PC-3 (cell line): Measurements from ENCODE around the gene RBMS3. TPM values are rescaled to one million over a fixed set of nuclear protein-coding genes. Genes with fewer than 3 reads are reported as not detected.
A peak's percentile ranks its signal among the peaks of the same experiment; 100 is the strongest.

Experiments used
- ATAC-seq: fragments of 200-7000 bp; cut with Tn5 transposase; 2 replicates; pipeline ENCODE4 v1.9.1; 2020; ENCODE audit warnings: mild to moderate bottlenecking, moderate library complexity
- BruUV-seq: library from RNA; stranded (reverse); fragments of 400-500 nt; replicated peaks from 2 replicates; lab custom pipeline; 2021; lab: Mats Ljungman, UMichigan
- CTCF ChIA-PET: fragments of 300-600 bp; sonication (Branson Sonifier 250); formaldehyde crosslinking; loops from one replicate; lab custom pipeline; 2022; ENCODE audit warnings: antibody characterized with exemption; lab: Charles Lee
- POLR2A ChIA-PET: fragments of 300-600 bp; sonication (Branson Sonifier 250); formaldehyde crosslinking; loops from one replicate; lab custom pipeline; 2022; ENCODE audit warnings: antibody characterized with exemption; ENCODE audit not compliant: unreplicated experiment; lab: Charles Lee
- DNase-seq: peaks from one replicate; pipeline ENCODE4 v3.0.0-alpha.2; 2015
- H2AFZ ChIP-seq: fragments of 300-600 bp; sonication (generic); 2 replicates; pipeline ENCODE4 v1.6.0; 2016; ENCODE audit warnings: antibody characterized with exemption, low read length
- H3F3A ChIP-seq: fragments of 300-600 bp; sonication (generic); one replicate; pipeline ENCODE4 v1.6.0; 2017; ENCODE audit warnings: antibody characterized with exemption, low read length, control low read depth, mild to moderate bottlenecking; ENCODE audit not compliant: unreplicated experiment
- H3K27ac ChIP-seq: fragments of 300-600 bp; sonication (generic); 2 replicates; pipeline ENCODE4 v1.5.1; 2016; ENCODE audit warnings: mild to moderate bottlenecking, low read length
- H3K27me3 ChIP-seq: fragments of 300-600 bp; sonication (generic); 2 replicates; pipeline ENCODE4 v1.6.1; 2016; ENCODE audit warnings: low read length, mixed read lengths
- H3K36me3 ChIP-seq: fragments of 300-600 bp; sonication (generic); 2 replicates; pipeline ENCODE4 v1.6.1; 2016; ENCODE audit warnings: low read depth, mixed run types, low read length, mixed read lengths
- H3K4me1 ChIP-seq: fragments of 300-600 bp; sonication (generic); 2 replicates; pipeline ENCODE4 v1.5.1; 2016; ENCODE audit warnings: low read length; ENCODE audit not compliant: insufficient read depth
- H3K4me2 ChIP-seq: fragments of 300-600 bp; sonication (generic); 2 replicates; pipeline ENCODE4 v1.6.0; 2016; ENCODE audit warnings: low read length
- H3K4me3 ChIP-seq: fragments of 300-600 bp; sonication (generic); 2 replicates; pipeline ENCODE4 v1.5.1; 2016; ENCODE audit warnings: mild to moderate bottlenecking, low read length, mixed read lengths
- H3K79me2 ChIP-seq: fragments of 300-600 bp; sonication (generic); 2 replicates; pipeline ENCODE4 v1.6.1; 2017; ENCODE audit warnings: low read length, mixed read lengths
- H3K9ac ChIP-seq: fragments of 300-600 bp; sonication (generic); 2 replicates; pipeline ENCODE4 v1.6.0; 2016; ENCODE audit warnings: mild to moderate bottlenecking, low read length
- H3K9me2 ChIP-seq: fragments of 300-600 bp; sonication (generic); replicated peaks from 2 replicates; pipeline ENCODE4 v1.6.1; 2016; ENCODE audit warnings: mixed run types, low read length, mixed read lengths
- H3K9me3 ChIP-seq: fragments of 300-600 bp; sonication (generic); 2 replicates; pipeline ENCODE4 v1.6.1; 2016; ENCODE audit warnings: low read length, mixed read lengths
- H4K20me1 ChIP-seq: fragments of 300-600 bp; sonication (generic); 2 replicates; pipeline ENCODE4 v1.6.1; 2016; ENCODE audit warnings: low read length, mixed read lengths
- EZH2 ChIP-seq: fragments of 300-600 bp; sonication (generic); IDR thresholded peaks from one replicate; pipeline ENCODE4 v1.6.1; 2017; ENCODE audit warnings: antibody characterized with exemption, mild to moderate bottlenecking, low read length; ENCODE audit not compliant: unreplicated experiment
- EZH2phosphoT487 ChIP-seq: fragments of 300-600 bp; sonication (generic); IDR thresholded peaks from 2 replicates; pipeline ENCODE4 v1.6.1; 2018; ENCODE audit warnings: mild to moderate bottlenecking, antibody characterized with exemption, low read length, borderline replicate concordance
- intact Hi-C: fragments of 100-400 bp; cut with micrococcal nuclease; formaldehyde crosslinking; loops from 2 replicates; pipeline ENCODE4 v1.9.0; 2023
- total RNA-seq: library from RNA; depleted of rRNA; stranded (reverse); fragments of >200 nt; gene quantifications from 2 replicates; pipeline ENCODE4 v1.2.3, GENCODE V29; 2014
- TF ChIP-seq, protein P1 (sequence below): fragments of 300-600 bp; sonication (generic); conservative IDR thresholded peaks from 2 replicates; pipeline ENCODE4 v1.5.1; 2017; ENCODE audit warnings: antibody characterized with exemption, low read depth, mild to moderate bottlenecking, low read length

RBMS3 gene
- total RNA-seq, 1 experiment from 2014 or later = 5.4 TPM

DNA sequence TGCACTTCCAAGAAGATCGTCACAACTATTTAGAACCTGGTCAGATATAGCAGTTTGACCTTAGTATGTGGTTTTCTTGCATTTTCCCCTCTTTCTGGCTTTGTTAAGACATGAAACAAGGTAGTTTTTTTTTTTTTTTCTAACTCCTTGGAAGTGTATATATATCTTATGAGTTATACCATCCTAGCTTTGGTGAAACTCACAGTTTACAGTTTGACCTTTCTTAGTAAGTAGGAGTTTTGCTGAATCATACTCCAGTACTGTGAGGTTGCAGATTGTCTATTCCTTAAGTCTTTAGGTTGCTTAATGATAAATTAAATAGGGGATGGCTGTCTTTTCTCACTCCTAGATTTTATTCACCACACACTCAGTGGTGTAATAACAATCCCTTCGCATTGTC lies 325.0 kb downstream of the RBMS3 start:
- H3K27ac ChIP-seq = no peak overlapping the region

DNA sequence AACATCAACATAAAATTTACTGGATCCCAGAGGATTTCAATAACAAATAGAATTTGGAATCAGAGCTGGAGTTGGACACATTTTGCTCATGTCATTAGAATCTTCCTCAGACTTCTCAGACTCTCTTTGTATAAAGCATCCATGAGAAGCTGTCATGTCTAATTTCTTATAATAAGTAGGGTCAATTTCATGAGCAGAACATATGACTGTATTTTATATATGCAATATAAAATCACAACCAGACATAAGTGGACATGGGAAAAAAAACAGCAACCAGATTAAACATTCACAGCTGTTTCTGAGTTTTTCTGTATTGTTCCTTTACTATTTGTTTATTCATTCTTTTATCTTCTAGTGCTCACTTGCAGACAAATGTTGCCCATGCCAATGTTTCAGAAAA lies 325.5 kb downstream of the RBMS3 start:
- H3F3A ChIP-seq = no peaks in the 10 kb centered on the region
- H3K9me2 ChIP-seq = no peaks in the 10 kb centered on the region
- no peaks in the 10 kb centered on the region for H3K79me2 ChIP-seq
- no peak overlapping the region for H3K4me3 ChIP-seq
- no peak for ATAC-seq
- TF ChIP-seq, protein P1, sequence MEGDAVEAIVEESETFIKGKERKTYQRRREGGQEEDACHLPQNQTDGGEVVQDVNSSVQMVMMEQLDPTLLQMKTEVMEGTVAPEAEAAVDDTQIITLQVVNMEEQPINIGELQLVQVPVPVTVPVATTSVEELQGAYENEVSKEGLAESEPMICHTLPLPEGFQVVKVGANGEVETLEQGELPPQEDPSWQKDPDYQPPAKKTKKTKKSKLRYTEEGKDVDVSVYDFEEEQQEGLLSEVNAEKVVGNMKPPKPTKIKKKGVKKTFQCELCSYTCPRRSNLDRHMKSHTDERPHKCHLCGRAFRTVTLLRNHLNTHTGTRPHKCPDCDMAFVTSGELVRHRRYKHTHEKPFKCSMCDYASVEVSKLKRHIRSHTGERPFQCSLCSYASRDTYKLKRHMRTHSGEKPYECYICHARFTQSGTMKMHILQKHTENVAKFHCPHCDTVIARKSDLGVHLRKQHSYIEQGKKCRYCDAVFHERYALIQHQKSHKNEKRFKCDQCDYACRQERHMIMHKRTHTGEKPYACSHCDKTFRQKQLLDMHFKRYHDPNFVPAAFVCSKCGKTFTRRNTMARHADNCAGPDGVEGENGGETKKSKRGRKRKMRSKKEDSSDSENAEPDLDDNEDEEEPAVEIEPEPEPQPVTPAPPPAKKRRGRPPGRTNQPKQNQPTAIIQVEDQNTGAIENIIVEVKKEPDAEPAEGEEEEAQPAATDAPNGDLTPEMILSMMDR = no peak
- TF ChIP-seq EZH2phosphoT487 = no peak
- no peak for TF ChIP-seq EZH2
- intact Hi-C loops = loop anchor here (5.0 kb wide), 1 partner anchor 156 kb away; no protein-coding TSS in a partner anchor
- H4K20me1 ChIP-seq = no peaks in the 10 kb centered on the region
- H3K4me2 ChIP-seq = no peak overlapping the region
- H3K4me1 ChIP-seq = peaks cover 28% of the 10 kb centered on the region
- DNase-seq = no peak
- ChIA-PET CTCF (no interaction called here), POLR2A (no interaction called here)
- no peak overlapping the region for H3K9ac ChIP-seq
- H2AFZ ChIP-seq = no peak overlapping the region
- BruUV-seq = no TSS peak
- no peaks in the 10 kb centered on the region for H3K36me3 ChIP-seq
- no peaks in the 10 kb centered on the region for H3K9me3 ChIP-seq
- no peaks in the 10 kb centered on the region for H3K27me3 ChIP-seq
- no peak overlapping the region for H3K27ac ChIP-seq

More for the DNA sequence above, 325.0 kb downstream of the RBMS3 start:
- no peak overlapping the region for H3K9ac ChIP-seq
- no peak overlapping the region for H3K4me2 ChIP-seq
- POLR2A ChIA-PET = no interaction called here
- no peak overlapping the region for H3K4me3 ChIP-seq
- TF ChIP-seq EZH2 = no peak
- no peak for TF ChIP-seq EZH2phosphoT487
- TF ChIP-seq, protein P1 = no peak
- H3K79me2 ChIP-seq = no peaks in the 10 kb centered on the region
- no peaks in the 10 kb centered on the region for H3K36me3 ChIP-seq
- H3K4me1 ChIP-seq = peaks cover 23% of the 10 kb centered on the region
- no peaks in the 10 kb centered on the region for H3K9me3 ChIP-seq
- no peaks in the 10 kb centered on the region for H3K27me3 ChIP-seq
- H4K20me1 ChIP-seq = no peaks in the 10 kb centered on the region
- intact Hi-C loops = loop anchor here (5.0 kb wide), 1 partner anchor 156 kb away; no protein-coding TSS in a partner anchor
- H2AFZ ChIP-seq = no peak overlapping the region
- no peaks in the 10 kb centered on the region for H3F3A ChIP-seq
- no peaks in the 10 kb centered on the region for H3K9me2 ChIP-seq
- peak; percentile 18 for DNase-seq
- BruUV-seq = no TSS peak
- ATAC-seq = no peak
- CTCF ChIA-PET = no interaction called here

DNA sequence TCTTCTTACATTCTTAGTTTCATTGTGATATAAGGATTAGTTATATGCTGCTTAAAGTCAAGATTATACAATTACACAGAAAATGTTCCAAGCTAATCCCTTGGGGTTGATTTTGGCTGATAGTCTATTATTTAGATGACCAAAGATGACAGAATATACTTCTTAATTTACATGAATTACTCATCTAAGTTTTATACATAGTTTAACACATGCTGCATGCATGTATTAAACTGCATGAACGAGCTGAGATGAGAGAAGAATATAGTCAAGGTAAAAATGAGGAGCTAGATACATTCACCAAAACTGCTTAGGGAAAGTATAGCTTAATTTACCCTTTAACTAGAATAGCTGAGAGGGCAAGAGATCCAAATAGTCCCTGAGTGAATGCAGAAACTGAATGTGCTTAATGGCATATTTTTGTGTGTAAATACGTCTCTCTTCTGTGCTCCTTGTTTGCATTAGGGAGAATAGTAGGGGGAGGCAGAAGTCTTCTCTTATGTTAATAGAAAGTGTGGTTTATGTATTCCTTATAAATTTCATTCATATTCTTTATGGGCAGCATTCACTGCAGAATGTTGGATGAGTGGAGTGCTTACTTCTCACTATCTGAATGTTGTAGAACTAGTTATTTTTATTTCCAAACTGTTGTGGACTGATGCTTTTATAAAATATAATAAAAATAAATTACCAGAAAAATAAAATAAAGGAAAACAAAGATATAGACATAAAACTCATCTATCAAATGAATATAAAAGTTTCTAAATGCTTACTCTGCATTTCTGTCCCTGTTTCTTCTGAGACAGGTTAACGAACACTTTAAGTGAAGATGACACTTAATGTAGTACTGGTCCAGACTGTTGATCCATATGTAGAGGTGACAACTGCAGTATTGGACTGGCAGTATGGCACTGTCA lies 327.8 kb downstream of the RBMS3 start:
- Histone ChIP-seq H2AFZ (no peak overlapping the region), H3K36me3 (no peaks in the 10 kb centered on the region), H3K27me3 (no peaks in the 10 kb centered on the region), H3K9me2 (no peaks in the 10 kb centered on the region), H3K4me3 (no peak overlapping the region), H3K79me2 (no peaks in the 10 kb centered on the region), H4K20me1 (no peaks in the 10 kb centered on the region), H3K4me2 (no peak overlapping the region), H3K9ac (no peak overlapping the region), H3K9me3 (no peaks in the 10 kb centered on the region), H3K4me1 (peaks cover 33% of the 10 kb centered on the region), H3F3A (no peaks in the 10 kb centered on the region), H3K27ac (no peak overlapping the region)
- DNase-seq (no peak), ATAC-seq (no peak; the same call in 1 of the 2 replicates)
- ChIA-PET CTCF (no interaction called here), POLR2A (no interaction called here)
- no TSS peak for BruUV-seq
- TF ChIP-seq EZH2 (no peak), EZH2phosphoT487 (no peak)
- TF ChIP-seq, protein P1 = no peak
- intact Hi-C loops = loop anchor here (1.0 to 5.0 kb wide), 4 partner anchors 122 to 422 kb away; partner anchors contain the start of gene RBMS3
